ENCODE data around the gene FLT4.
A peak's percentile ranks its signal among the peaks of the same experiment; 100 is the strongest.

Gene FLT4

DNA sequence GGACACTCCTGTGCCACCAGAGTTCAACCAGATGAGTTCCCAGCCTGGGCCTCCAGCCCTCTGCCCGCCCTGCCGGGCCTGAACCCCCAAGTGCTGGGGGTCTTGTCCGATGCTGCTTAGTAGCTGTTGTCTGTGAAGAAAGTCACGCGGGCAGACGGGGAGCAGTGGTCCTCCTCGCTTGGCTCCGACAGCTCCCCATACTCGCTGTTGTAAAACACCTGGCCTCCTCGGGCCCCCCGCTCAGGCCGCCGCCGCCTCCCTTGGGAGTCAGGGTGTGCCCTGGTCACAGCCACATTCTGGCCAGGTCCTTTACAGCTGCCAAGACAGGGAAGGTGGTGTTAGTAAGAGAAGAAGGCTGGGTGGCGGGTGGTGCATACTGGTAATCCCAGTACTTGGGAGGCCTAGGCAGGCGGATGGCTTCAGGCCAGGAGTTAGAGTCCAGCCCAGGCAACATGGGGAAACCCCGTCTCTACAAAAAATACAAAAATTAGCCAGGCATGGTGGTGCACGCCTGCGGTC, 46.3 kb downstream of the FLT4 start:
- DNase-seq, result no peak

DNA sequence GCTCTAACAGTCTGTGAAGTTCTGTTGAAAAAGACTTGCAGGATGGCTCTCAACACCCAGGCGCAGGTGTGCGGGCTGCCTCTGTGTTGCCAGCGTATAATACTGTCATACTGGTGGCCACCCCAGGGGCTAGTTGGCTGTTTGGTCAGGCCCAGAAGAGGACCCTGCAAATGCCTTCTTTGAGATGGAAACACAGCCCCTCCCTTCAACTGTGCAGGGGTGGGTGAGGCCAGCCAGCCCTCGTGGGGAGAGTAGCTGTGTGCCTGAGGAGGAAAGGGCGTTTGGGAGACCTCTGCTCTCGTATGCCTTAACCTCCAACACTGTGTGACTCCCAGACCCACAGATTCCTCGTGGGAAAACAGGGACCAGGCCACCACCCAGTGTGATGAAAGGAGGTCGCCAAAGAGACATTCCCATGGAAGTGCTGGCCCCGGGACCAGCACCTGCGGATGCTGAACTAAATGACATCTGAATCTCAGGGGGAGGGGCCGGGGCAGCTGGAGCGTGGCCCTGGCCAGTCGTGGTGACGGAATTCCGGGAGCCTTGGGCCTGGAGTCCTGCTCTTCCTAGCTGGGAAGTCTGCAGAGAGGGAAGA, 46.8 kb downstream of the FLT4 start:
- no peak for DNase-seq

DNA sequence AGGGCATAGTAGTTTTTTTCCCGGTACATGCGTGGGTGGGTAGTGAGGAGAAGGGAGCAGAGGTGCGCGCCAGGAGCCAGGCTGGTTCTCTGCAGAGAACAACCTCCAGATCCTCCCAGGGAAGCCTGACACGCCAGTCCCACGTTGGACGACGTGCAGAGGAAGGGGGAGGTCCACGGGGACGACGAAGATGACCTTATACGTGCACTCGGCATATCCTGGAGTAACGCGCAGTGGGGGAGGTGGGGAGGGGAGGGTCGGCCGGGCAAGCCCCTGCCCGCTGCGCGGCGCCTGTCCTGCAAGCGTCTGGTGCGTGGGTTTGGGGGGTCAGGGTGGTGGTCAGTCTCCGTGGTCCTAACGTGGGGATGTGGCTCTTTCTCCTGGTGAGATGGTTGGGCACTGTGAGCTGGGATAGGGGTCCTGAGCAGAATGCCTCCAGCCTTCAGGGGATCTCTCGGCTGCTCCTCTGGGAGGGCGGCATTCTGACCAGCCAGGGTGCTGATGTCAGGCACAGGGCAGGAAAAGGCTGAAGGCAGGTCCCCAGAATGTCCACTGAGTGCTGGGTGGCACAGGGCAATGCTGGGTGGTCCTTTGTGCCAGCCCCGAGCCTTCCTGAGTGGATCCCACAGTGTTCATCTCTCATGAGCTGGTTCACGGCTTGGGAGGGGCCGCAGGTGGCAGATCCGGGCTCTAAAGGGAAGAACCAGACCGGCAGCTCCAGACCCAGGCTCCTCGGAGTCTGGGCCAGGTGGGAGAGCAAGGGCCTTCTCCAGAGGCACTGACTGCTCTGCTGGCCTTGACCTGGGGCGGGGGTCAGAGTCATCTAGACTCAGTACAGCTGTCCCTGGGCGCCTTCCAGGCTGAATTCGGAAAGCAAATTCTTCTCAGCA, 47.6 kb downstream of the FLT4 start:
- DNase-seq, result no peak

DNA sequence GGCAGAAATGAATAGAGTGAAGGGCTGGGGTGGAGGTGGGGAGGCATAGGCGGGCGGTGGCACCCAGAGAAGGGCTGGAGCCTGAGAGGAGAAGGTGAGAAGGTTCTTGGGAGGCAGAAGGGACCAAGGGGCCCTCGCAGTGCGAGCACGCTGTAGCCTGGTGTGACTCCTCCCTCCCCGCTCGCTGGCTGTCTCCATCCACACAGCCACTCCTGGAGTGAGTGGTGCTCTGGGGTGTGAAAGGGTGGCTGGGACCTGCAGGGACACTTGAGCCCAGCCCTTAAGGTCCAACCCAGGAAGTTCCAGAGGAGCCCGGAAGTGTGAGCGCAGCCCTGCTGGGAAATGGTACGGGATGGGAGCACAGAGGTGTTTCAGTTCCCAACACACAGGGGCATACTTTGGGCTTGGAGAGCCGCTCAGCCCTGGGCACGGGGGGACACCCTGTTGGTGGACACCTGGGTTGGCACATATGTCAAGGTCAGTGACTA, 48.8 kb downstream of the FLT4 start:
- no peak for DNase-seq

- no peak for DNase-seq
These were observed 49.3 kb downstream of the FLT4 start for GRCh38 chr5:180599981-180600553.

DNA sequence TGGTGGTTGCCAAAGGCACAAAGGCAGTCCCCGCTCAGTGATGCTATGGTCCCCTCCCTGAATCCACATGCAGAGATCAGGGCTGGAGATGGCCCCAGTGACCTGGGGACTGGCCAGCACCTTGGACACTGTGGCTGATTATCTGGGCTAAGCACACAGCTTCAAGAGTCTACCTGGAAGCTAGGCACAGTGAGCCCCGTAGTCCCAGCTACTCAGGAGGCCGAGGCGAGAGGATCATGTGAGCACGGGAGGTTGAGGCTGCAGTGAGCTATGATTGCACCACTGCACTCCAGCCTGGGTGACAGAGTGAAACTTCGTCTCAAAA, 49.8 kb downstream of the FLT4 start:
- DNase-seq, result no peak

- no peak for DNase-seq
These were observed 50.4 kb downstream of the FLT4 start for GRCh38 chr5:180598797-180599589.

- no peak for DNase-seq
These were observed 51.1 kb downstream of the FLT4 start for GRCh38 chr5:180598316-180598701.

DNA sequence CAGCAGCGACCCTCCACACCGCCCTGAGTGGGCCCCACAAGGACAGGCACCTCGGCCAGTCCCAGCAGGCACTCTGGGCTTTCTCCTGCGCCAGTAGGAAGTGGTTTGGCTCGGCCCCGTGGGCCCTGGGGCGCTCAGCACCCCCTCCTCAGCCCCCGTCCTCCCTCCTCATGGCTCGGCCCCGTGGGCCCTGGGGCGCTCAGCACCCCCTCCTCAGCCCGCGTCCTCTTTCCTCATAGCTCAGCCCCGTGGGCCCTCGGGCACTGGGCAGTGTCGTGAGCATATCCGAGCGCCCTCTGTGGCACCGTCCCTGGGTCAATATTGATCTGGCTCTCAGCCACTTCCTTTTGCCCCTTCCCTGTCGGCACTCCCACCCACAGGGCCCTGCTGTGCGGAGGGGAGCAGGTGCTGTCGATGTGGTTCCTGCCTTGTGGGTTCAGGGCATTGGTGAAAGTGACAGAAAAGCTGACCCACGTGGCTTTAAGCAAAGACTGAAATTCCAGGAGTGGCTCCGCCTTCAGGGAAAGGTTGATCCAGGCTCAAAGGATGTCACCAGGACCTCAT, 52.6 kb downstream of the FLT4 start:
- DNase-seq, result no peak

GRCh38 chr5:180596115-180596667, 53.2 kb downstream of the FLT4 start:
- no peak for DNase-seq

- no peak for DNase-seq
These were observed 53.9 kb downstream of the FLT4 start for GRCh38 chr5:180595381-180596114.

GRCh38 chr5:180595046-180595379, 54.4 kb downstream of the FLT4 start:
- no peak for DNase-seq

DNA sequence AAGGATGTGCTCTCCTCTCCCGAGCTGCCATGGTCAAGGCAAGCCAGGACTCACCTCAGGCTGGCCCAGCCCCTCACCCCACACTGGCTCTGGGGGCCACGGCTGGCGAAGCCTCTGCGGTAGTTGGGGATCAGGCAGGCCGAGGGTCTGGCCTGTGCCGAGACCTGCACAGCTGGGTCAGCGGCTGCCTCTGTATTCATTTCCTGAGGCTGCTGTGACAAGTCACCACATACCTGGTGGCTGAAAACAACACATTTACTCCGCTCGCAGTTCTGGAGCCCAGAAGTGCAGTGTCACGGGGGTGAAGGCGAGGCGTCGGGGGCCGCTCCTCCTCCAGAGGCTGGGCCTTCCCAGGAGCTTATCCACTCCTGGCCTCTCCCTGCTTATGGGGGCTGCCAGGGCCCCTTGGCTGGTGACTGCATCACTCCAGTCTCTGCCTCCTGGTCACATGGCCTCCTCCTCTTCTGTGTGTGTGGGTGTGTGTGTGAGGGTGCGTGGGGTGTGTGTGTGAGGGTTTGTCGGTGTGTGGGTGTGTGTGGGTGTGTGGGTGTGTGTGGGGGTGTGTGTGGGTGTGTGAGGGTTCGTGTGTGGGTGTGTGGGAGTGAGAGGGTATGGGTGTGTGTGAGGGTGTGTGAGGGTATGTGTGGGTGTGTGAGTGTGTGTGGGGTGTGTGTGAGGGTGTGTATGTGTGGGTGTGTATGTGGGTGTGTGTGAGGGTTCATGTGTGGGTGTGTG, 54.9 kb downstream of the FLT4 start:
- DNase-seq, result no peak

- no peak for DNase-seq
These were observed 55.8 kb downstream of the FLT4 start for GRCh38 chr5:180593446-180594206.

- DNase-seq, result no peak
These were observed 57.2 kb downstream of the FLT4 start for GRCh38 chr5:180592176-180592575.

DNA sequence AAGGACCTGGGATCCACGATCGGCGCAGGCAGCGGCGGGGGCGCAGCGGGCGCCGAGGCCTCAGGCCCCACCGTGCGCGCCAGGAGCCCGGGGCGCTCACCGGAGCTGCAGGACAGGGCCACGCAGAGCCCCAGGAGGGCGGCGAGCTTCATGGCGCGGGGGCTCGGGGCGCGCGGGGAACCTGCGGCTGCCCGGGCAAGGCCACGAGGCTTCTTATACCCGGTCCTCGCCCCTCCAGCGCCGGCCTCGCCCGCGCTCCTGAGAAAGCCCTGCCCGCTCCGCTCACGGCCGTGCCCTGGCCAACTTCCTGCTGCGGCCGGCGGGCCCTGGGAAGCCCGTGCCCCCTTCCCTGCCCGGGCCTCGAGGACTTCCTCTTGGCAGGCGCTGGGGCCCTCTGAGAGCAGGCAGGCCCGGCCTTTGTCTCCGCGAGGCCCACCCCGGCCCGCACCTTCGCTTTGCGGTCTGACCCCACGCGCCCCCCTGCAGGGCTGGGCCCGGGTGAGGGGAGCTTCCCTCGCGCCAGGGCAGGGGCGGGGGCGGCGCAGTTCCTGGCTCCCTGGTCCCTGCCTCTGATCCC, 58.0 kb downstream of the FLT4 start, which contains the start of gene SCGB3A1:
SCGB3A1 (minus strand) TSS at position 189 of the 577 bp plus-strand sequence; CDS start at position 152, 37 bp downstream.
- DNase-seq, result peak; percentile 15 to 18

GRCh38 chr5:180590543-180591310, 58.7 kb downstream of the FLT4 start:
- no peak for DNase-seq

DNA sequence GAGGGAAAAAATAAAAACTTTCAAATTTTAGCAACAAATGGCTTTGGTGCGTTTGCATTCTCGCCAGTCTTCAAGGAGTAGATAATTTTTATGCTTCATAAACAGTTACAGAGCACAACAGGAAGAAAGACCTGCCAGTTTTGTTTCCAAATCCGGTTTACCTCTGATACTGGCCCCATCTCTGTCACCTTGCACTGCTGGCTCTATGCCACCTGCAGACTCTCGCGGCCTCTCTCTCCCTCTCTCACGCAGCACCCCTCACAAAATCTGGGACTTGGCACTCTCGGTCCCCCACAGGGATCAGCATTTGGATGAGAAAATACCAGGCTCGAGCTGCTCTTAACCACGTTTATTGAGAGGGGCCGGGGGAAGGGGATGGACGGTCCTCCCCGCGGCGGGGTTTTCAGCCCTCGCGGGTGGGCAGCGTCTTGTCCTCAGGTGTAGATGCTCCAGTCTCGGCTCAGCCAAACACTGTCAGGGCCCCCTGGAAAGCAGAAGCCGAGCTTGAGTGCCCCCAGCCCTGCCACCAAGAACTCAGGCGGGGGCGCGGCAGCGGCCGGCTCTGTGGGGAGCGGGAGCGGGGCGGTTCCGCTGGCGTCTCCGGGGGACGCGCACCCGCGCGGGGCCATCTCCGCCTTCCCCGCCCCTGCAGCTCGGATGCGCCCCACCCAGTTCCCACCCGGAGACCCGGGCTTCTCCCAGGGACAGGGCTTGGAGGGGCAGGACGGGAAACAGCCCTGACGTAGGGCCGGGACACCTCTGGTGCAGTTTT, 59.4 kb downstream of the FLT4 start:
- no peak for DNase-seq

Measured in inflammatory macrophage treated with lipopolysaccharide for 1 hour (primary cell).